ENCODE results near the gene LAMP5.

Gene LAMP5

GRCh38 chr20:9570612-9571011, 56.2 kb downstream of the LAMP5 start:
- no peaks in the 10 kb centered on the region for H3K9me3 ChIP-seq
- no peaks in the 10 kb centered on the region for H3K27me3 ChIP-seq
- TF ChIP-seq CTCF (IDR thresholded peaks at IDR 0.05; ENCODE audit: low read depth, low read length), result no peak
- peaks cover 31% of the 10 kb centered on the region for H3K4me1 ChIP-seq
- DNase-seq, result peak; percentile 45
- no peaks in the 10 kb centered on the region for H3K36me3 ChIP-seq
- no peak overlapping the region for H3K4me3 ChIP-seq (ENCODE audit: low read depth, low read length)

DNA sequence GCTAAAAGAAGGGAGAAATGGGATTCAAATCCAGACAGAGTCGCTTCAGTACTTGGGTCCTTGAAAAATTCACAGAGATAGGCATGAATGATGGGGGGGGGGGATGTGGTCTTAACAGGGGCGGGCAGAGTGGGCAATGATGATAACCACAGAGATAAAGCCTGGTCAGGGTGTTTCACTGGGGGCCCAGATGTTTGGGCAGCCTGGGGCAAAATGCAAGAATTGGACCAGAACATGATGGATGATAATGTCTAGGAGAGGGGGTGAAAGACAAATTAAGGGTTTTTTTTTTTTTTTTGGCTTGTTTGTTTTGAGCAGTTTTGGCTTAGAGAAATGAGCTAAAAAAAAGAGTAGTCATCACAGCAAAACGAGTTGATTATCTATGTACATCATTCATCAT, 57.4 kb downstream of the LAMP5 start:
- Histone ChIP-seq H3K36me3 (no peaks in the 10 kb centered on the region), H3K27me3 (no peaks in the 10 kb centered on the region), H3K4me3 (ENCODE audit: low read depth, low read length) (no peak overlapping the region), H3K9me3 (no peaks in the 10 kb centered on the region), H3K4me1 (peaks cover 31% of the 10 kb centered on the region)
- TF ChIP-seq CTCF (IDR thresholded peaks at IDR 0.05; ENCODE audit: low read depth, low read length), result no peak
- no peak for DNase-seq

- Histone ChIP-seq H3K27me3 (no peaks in the 10 kb centered on the region), H3K4me3 (ENCODE audit: low read depth, low read length) (no peak overlapping the region), H3K9me3 (no peaks in the 10 kb centered on the region), H3K36me3 (no peaks in the 10 kb centered on the region), H3K4me1 (peaks cover 31% of the 10 kb centered on the region)
- no peak for TF ChIP-seq CTCF (IDR thresholded peaks at IDR 0.05; ENCODE audit: low read depth, low read length)
- DNase-seq, result no peak
Measured at GRCh38 chr20:9572670-9573069, 58.3 kb downstream of the LAMP5 start.

DNA sequence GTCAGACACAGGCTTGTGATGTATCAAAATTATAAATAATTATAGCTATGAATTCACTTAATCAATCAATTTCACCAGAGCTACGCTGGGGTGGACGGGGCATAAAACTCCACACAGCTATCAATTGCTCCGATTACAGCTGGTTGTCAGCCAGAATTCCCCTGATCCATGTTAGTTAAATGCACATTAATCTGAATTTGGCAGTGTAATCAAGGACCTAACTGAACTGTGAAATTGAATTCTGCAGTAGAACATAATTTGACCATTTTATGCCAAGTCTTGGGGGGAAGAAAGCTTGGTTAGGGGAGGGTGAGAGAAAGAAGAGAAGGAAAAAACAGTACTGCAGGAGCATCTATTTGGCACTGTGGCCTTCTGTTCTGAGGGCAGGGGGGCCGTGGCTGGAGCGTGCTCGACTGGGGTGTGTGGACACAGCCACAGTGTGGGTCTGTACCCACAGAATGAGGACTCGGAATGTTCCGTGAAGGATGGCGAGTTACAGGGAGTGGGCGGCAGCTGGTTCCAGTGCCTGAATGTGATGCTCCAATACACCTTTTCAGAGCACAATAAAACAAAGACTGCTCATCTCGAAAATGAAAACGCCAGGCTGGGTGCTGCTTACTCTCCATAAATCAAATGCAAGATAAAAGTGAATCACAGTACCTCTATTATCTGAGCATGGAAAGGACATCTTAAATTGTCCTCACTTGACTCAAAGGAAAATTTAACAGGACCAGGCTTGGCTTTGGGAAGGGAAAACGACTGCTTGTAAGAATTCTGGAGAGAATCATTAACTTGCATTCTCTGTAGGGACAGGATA, 59.2 kb downstream of the LAMP5 start:
- H3K27me3 ChIP-seq, result no peaks in the 10 kb centered on the region
- DNase-seq, result no peak
- H3K36me3 ChIP-seq, result no peaks in the 10 kb centered on the region
- H3K4me3 ChIP-seq (ENCODE audit: low read depth, low read length), result no peak overlapping the region
- no peak for TF ChIP-seq CTCF (IDR thresholded peaks at IDR 0.05; ENCODE audit: low read depth, low read length)
- H3K4me1 ChIP-seq, result peaks cover 28% of the 10 kb centered on the region
- H3K9me3 ChIP-seq, result no peaks in the 10 kb centered on the region

GRCh38 chr20:9574181-9574580, 59.8 kb downstream of the LAMP5 start:
- no peak for TF ChIP-seq CTCF (IDR thresholded peaks at IDR 0.05; ENCODE audit: low read depth, low read length)
- H3K4me1 ChIP-seq, result peaks cover 28% of the 10 kb centered on the region
- no peaks in the 10 kb centered on the region for H3K36me3 ChIP-seq
- H3K27me3 ChIP-seq, result no peaks in the 10 kb centered on the region
- no peak overlapping the region for H3K4me3 ChIP-seq (ENCODE audit: low read depth, low read length)
- no peaks in the 10 kb centered on the region for H3K9me3 ChIP-seq
- DNase-seq, result no peak

GRCh38 chr20:9574776-9575175, 60.4 kb downstream of the LAMP5 start:
- TF ChIP-seq CTCF (IDR thresholded peaks at IDR 0.05; ENCODE audit: low read depth, low read length), result no peak
- Histone ChIP-seq H3K4me1 (peaks cover 28% of the 10 kb centered on the region), H3K4me3 (ENCODE audit: low read depth, low read length) (no peak overlapping the region), H3K9me3 (no peaks in the 10 kb centered on the region), H3K27me3 (no peaks in the 10 kb centered on the region), H3K36me3 (no peaks in the 10 kb centered on the region)
- DNase-seq, result no peak
